ENCODE measurements around the gene NKX3-2.
A peak's percentile ranks its signal among the peaks of the same experiment; 100 is the strongest.

NKX3-2 gene

DNA sequence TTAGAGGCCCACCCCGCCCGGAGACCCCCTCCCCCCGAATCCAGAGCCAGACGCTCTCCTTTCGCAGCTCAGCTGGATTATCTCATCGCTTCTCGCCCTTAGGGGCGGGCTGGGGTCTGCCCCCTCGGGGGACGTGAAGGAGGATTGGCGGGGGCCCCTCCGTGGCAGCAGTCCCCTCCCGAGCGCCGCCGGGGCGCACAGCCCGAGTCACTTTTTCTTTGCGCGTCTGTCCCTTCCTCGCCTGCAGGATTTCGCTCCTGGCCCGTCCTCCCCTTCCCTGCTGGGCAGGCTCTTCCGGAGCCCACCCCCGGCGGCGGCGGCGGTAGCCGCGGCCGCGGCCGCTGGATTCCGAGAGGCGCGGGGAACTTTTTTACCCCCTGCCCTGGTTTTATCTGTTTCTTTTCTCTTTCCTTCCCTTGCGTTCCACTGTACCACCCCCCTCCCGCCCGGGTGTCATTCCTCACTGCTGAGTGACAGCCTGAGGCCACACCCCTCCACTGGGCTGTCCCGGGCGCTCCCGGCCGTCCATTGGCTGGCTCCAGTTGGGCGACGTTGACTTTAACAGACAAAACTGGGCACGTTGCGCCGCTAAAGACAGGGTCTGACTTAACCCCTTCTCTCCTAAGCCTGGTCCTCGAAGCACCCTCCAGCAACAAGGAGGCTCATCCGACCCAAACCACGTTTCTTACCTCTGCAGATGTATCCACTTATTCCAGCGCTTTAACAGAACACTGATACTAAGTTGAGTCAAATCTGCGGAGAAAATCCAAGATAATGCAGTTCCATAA, 492 bp upstream of the NKX3-2 start:
- peak; percentile 57 to 65 for DNase-seq

DNA sequence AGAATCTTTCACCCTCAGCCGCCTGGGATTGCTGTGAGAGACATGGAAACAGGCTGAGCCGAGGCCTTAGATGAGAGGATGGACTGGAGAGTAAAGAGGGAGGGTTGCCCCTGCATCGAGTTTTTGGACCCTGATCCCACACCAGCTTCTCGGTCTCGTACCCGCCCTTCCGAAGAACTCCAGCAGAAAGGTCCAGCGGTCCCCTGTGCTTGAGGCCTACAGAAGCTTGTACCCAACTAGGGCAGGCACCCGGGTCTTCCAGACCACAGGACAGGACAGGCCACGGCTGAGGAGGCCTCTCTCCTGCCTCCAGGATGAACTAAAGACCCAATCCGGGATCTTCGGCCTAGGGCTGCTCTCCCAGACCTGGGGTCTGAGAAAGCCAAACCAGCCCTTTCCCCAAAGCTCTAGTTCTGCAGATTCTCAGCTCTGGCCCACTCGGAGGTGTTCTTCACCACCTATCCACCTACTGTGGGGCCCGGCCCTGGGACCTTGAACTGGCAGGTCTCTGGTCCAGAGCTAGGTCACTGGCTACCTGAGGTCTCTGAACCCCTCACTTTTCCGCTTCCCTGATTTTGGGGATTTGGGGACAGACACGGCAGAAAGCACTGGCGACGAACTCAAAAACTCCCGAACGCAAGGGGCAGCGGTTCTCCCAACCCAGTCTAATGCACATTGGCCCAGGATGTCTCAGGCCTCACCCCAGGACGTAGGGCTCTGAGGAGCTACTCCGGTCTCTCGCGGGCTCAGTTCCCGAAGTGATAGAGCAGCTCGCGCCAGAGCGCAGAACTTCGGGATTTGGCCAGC, 1.1 kb downstream of the NKX3-2 start:
- no peak for DNase-seq

GRCh38 chr4:13542577-13543031, 1.7 kb downstream of the NKX3-2 start:
- no peak for DNase-seq

DNA sequence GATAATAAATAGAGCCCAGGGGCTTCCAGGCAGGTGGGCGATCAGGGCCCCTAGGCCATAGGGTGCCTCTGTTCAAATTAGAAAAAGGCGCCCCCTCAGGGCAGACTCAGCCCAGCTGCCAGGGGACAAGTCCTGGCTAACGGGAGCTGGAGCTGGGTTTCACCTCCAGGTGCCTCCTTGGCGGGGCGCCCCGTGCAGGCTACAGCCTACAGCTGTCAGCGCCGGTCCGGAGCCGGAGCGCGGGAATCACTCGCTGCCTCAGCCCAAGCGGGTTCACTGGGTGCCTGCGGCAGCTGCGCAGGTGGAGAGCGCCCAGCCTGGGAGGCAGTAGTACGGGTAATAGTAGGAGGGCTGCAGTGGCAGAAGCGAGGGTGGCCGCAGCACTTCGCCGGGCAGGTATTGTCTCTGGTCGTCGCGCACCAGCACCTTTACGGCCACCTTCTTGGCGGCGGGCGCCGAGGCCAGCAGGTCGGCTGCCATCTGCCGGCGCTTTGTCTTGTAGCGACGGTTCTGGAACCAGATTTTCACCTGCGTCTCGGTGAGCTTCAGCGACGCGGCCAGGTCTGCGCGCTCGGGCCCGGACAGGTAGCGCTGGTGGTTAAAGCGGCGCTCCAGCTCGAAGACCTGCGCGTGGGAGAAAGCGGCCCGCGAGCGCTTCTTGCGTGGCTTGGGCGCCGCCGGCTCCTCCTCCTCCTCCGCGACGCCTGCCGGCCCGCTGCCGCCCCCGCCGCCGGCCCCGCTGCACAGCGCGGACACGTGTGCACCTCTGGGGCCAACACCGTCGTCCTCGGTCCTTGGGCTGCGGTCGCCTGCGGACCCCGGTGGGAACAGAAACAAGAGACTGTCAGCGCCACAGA, 2.4 kb downstream of the NKX3-2 start:
- DNase-seq = no peak

DNA sequence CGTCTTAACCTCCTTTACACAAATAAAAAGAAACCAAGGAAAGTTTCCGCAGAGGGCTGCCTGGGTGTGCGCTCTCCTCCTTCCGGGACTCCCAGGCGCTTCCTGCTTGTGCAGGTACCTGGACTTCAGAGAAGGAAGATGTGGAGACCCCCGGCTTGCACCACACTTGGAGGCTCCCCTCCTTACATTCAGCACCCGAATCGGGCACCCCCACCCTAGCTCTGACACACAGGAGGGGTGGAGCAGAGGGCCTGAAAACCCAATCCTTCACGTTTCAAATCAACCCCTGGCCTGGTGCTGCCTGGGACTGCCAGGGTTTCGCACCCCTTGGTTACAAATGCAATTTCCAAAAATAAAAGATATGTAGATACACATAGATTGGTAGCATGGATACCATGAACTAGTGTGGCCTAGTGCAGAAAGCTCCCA, 3.1 kb downstream of the NKX3-2 start:
- no peak for DNase-seq

DNA sequence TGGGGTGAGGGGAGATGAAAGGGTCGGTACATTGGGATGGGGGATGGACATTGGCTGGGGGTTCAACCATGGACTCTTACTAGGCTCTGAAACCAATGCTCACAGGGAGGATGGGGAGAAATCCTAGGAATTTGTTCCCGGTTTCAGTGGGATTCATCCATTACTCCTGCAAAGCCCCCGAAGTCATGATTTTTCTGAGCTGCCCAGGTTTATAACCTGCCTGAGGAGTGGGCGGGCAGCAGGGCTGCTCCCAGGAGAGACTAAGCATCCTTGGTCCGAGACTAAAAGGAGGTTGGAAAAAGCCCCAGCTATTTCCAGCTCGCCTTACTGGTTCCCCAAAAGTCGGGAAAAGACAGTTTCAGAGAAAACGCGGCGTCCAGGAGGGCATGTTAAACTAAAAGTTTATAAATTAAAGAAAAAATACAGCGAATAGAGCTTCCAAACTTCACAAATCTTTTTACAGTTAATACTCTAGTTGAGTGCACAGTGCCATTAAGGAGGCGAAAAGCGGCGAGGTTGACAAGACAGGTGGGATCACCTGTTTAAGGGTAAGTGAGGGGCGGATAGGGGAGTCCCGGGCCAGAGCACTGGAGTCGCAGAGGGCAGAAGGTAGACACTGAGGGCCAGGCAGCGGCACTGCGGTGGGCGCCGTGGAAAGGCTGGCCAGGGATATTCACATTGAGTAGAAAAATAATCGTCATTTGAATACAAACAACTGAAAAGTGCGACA, 3.7 kb downstream of the NKX3-2 start:
- DNase-seq = no peak

DNA sequence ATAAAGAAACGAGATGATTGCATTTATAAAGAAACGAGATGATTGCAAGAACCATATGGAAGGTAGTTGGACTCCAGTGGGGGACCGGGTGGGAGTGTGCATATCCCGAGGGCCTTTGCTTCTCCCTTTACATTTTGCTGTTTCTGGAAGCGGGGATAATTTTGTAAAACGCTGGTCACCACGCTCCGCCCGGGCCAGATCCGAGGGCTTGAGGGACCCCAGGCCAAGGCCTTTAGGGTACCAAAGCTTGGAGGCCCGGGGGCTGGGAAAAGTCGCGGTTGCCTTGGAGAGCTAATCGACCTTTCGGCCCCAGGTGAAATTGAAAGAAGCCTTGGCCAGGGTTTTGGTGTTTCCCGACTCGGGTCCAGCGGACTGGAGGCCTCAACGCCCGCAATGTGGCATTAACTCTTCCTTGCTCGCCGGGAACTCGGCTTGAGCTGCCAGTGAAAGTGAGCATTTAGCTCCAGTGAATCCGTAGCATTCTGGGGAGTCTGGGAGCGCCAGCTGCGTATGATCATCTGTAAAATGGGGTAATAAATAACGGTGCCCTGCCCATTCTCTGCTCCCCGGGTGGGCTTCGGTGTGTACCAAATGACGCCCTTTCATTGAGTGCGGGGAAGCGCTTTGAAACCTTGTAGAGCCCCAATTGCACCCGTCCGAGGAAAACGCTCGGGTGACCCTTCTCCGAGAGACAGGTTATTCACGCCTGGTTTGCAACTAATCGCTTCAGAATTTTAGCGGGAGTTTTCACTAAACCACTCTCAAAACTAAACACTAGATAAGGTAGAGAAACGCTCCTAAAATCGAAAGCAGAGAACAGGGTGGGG, 4.5 kb downstream of the NKX3-2 start:
- no peak for DNase-seq

DNA sequence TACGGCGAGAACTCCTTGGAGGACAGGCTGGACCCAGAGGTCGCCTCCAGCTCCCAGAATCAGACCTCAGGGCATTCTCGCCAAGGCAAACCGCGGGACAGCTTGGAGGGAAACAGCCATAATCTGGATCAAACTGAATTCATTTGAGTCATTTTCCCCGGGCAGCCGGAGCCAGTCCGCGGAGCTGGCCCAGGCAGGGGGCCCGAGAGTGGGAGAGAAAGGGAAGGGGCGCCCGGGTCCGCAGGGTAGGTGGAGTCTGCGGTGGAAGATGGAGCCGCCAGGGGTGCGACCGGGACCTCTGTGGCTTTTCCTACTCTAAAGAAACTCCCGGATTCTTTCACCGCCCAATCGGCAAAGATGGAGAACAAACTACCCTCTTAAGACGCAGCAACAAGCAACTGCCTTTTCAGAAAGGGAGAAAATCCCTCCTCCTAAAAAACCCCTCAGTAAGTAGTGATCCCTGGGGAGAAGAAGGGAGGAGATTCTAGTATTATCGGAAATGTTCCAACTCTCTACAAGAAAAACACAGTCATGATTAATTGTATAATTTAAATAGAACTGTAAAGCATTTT, 5.2 kb downstream of the NKX3-2 start:
- DNase-seq = no peak

GRCh38 chr4:13538427-13538973, 5.8 kb downstream of the NKX3-2 start:
- no peak for DNase-seq

- no peak for DNase-seq
Observed at GRCh38 chr4:13537832-13538177, 6.5 kb downstream of the NKX3-2 start.

GRCh38 chr4:13537011-13537831, 7.1 kb downstream of the NKX3-2 start:
- DNase-seq = no peak

DNA sequence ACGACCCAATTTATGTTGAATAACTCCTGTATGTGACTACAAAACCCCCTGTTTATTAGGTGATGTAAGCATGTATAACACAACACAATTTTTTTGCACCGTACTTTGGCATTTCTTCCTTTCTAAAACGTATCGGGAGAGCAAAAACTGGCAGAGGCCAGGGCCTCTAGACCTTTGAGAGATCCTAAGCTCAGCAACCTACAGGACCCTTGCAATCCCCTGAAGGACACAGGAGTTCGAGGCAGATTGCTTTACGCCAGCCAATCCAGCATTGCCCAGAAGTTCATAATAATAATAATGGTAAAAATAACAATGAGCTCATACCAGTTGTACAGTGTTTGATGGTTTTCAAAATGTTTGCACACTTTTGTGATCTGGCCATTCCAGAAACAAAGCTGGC, 7.7 kb downstream of the NKX3-2 start:
- DNase-seq = no peak

DNA sequence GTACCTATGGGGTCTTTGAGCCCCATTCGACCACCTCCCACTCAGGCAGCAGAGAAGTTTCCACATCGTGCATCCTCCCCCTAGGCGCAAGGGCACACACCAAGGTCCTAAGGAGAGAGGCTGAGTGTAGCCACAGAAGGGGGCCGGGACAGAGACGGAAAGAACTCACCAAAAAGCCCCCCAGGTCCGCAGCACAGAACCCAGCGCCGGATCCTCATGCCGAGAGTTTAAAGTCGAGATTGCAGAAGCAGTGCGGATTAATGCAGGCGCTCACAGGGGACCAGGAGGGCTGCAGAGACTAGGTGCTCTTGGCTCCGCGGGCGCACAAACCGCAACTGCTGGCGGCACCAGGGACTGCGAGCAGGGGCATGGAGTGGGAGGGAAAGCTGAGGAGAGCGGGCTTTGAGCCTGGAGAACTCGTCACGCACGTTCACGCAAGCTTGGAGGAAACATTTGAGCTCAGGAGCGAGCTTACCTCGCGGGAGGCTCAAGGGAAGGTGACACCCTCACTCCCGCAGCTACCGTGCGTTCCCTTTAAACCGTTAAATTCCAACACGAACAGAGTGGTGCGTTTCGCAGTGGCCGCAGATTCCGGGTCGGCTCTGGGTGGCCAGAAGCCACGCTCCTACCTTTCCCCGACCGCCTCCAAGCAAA, 8.5 kb downstream of the NKX3-2 start:
- DNase-seq = no peak

- DNase-seq = no peak
Observed at GRCh38 chr4:13535118-13535517, 9.2 kb downstream of the NKX3-2 start.

GRCh38 chr4:13534344-13535063, 9.8 kb downstream of the NKX3-2 start:
- DNase-seq = no peak

- no peak for DNase-seq
Observed at GRCh38 chr4:13533670-13534343, 10.5 kb downstream of the NKX3-2 start.

- no peak for DNase-seq
Observed at GRCh38 chr4:13531625-13531998, 12.7 kb downstream of the NKX3-2 start.

Data from NCI-H1930 (cell line).